SK-N-MC (cell line): ENCODE data around the gene EXD3.

ENCODE experiments used
- EZH2 ChIP-seq: fragments of 200-600 bp; sonication (generic); IDR thresholded peaks from one replicate; pipeline ENCODE4 v1.6.1; 2017; ENCODE audit warnings: antibody characterized with exemption
- FOXP2 ChIP-seq: optimal IDR thresholded peaks from 2 replicates; pipeline ENCODE3; 2011; ENCODE audit warnings: mild to moderate bottlenecking, moderate library complexity; ENCODE audit not compliant: insufficient read depth; ENCODE audit errors: extremely low read length, control extremely low read depth
- POLR2AphosphoS5 ChIP-seq: IDR thresholded peaks from 2 replicates; pipeline ENCODE4 v1.6.1; 2012; ENCODE audit warnings: mild to moderate bottlenecking, low read depth, low read length, borderline replicate concordance

- TF ChIP-seq POLR2AphosphoS5 (no peak), EZH2 (no peak), FOXP2 (no peak)
Measured at GRCh38 chr9:137387114-137387890, 35.7 kb downstream of the EXD3 start.
